Breast epithelium (tissue), 4 donors: ENCODE results near the gene RRAGB. TPM values are rescaled to one million over a fixed set of nuclear protein-coding genes. Genes with fewer than 3 reads are reported as not detected.

Source experiments
- DNase-seq, 2 donors: peaks; one replicate each; pipeline ENCODE4 v3.0.0-alpha.2; 2019; ENCODE audit warnings: low spot score in 2 of 2
- H3K27ac ChIP-seq, 2 donors: fragments of 200-600 bp; sonication (generic) in 1 of 2; one replicate each; pipeline ENCODE4 v1.5.1; 2016 to 2019; ENCODE audit warnings: mild to moderate bottlenecking in 1 of 2
- H3K27me3 ChIP-seq, 2 donors: fragments of 200-600 bp; sonication (generic) in 1 of 2; one replicate each; pipeline versions ENCODE4 v1.5.1 to v1.6.0; 2017 to 2019; ENCODE audit warnings: control low read depth in 1 of 2, mild to moderate bottlenecking in 1 of 2
- H3K36me3 ChIP-seq: fragments of 200-600 bp; one replicate; pipeline ENCODE4 v1.5.1; 2019
- H3K4me1 ChIP-seq, 2 donors: fragments of 200-600 bp; sonication (generic); one replicate each; pipeline ENCODE4 v1.5.1; 2016 to 2019; ENCODE audit warnings: control low read depth in 1 of 2
- H3K4me3 ChIP-seq, 3 donors: fragments of 200-600 bp; sonication (generic); 1 replicate in 2 of 3; 2 replicates in 1 of 3; pipeline ENCODE4 v1.5.1; 2016 to 2019; ENCODE audit warnings: mild to moderate bottlenecking in 3 of 3, moderate library complexity in 2 of 3
- H3K9me3 ChIP-seq, 2 donors: fragments of 200-600 bp; sonication (generic) in 1 of 2; one replicate each; pipeline ENCODE4 v1.5.1; 2016 to 2019; ENCODE audit warnings: control low read depth in 1 of 2
- POLR2A ChIP-seq: fragments of 450-650 bp; IDR thresholded peaks from one replicate; pipeline ENCODE4 v1.6.1; 2016; ENCODE audit warnings: antibody characterized with exemption, mild to moderate bottlenecking, moderate library complexity
- POLR2AphosphoS5 ChIP-seq, 3 donors: sonication (generic); formaldehyde crosslinking; IDR thresholded peaks; one replicate each; pipeline ENCODE4 v1.6.1; 2017; ENCODE audit warnings: antibody characterized with exemption in 3 of 3
- intact Hi-C: fragments of 100-400 bp; cut with DNase I; formaldehyde crosslinking; loops from one replicate; pipeline ENCODE4 v1.15.1; 2023; ENCODE audit warnings: low total_unique reads
- total RNA-seq, 3 donors: library from RNA; depleted of rRNA; stranded (reverse); fragments of >200 nt; gene quantifications; one replicate each; pipeline ENCODE4 v1.1.0, GENCODE V29; 2016
- TF ChIP-seq, protein P1 (sequence below), 3 donors: fragments of 450-650 bp; IDR thresholded peaks; one replicate each; pipeline ENCODE4 v1.5.1; 2016 to 2017; ENCODE audit warnings: antibody characterized with exemption in 3 of 3, mild to moderate bottlenecking in 3 of 3, moderate library complexity in 3 of 3

The RRAGB gene
- total RNA-seq, 3 donors from 2014 or later = 26.6 to 38.7 (median 28.6) TPM

DNA sequence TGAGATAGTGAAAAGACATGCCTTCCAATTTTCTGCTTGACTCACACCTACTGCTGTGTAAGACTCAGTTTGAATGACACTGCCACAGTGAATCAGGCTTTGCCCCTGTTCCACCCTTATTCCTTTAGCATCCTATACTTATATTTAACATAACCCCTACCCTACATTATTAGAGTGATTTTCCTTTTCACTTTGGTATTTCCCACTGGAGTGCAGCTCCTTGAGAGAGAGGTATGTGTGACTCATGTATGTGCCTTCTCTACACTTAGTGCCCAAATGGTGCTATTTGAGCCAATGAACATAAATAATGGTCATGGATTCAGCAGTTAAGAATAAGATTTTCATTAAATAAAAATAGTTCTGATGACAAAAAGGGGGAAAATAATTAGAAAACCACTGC lies 69.5 kb downstream of the RRAGB start:
- DNase-seq = no peak
- Histone ChIP-seq H3K4me1 (no peaks in the 10 kb centered on the region), H3K36me3 (no peaks in the 10 kb centered on the region), H3K9me3 (no peaks in the 10 kb centered on the region), H3K27ac (no peak overlapping the region), H3K4me3 (no peak overlapping the region), H3K27me3 (peaks cover 0 to 6% of the 10 kb centered on the region in 2 donors)
- TF ChIP-seq POLR2AphosphoS5 (IDR thresholded peaks at IDR 0.05) = no peak
- no peak for TF ChIP-seq POLR2A
- TF ChIP-seq, protein P1, sequence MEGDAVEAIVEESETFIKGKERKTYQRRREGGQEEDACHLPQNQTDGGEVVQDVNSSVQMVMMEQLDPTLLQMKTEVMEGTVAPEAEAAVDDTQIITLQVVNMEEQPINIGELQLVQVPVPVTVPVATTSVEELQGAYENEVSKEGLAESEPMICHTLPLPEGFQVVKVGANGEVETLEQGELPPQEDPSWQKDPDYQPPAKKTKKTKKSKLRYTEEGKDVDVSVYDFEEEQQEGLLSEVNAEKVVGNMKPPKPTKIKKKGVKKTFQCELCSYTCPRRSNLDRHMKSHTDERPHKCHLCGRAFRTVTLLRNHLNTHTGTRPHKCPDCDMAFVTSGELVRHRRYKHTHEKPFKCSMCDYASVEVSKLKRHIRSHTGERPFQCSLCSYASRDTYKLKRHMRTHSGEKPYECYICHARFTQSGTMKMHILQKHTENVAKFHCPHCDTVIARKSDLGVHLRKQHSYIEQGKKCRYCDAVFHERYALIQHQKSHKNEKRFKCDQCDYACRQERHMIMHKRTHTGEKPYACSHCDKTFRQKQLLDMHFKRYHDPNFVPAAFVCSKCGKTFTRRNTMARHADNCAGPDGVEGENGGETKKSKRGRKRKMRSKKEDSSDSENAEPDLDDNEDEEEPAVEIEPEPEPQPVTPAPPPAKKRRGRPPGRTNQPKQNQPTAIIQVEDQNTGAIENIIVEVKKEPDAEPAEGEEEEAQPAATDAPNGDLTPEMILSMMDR (IDR thresholded peaks at IDR 0.05) = no peak
- intact Hi-C loops = no loop called here

DNA sequence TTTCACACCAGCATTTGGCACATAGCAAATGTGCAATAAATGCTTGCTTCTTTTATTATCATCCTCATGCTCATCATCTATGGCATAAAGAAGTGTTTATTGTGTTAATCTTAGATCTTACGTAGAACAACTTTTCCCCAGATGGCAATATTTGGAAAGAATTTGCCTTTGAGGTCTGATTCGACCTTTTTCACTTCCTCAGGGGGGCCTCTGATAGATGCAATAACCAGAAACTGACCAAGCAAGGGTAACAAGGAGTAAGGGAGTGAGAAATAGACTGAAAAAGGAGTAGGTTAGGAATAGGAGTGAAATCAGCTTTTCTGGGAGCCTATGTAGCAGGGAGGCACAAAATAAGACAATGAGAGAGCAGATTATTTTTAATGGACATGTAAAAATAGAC lies 70.2 kb downstream of the RRAGB start:
- TF ChIP-seq, protein P1 (IDR thresholded peaks at IDR 0.05) = no peak
- TF ChIP-seq POLR2AphosphoS5 (IDR thresholded peaks at IDR 0.05) = no peak
- TF ChIP-seq POLR2A = no peak
- intact Hi-C loops = no loop called here
- Histone ChIP-seq H3K4me3 (no peak overlapping the region), H3K27me3 (peaks cover 0 to 6% of the 10 kb centered on the region in 2 donors), H3K4me1 (no peaks in the 10 kb centered on the region), H3K36me3 (no peaks in the 10 kb centered on the region), H3K27ac (no peak overlapping the region), H3K9me3 (no peaks in the 10 kb centered on the region)
- no peak for DNase-seq

DNA sequence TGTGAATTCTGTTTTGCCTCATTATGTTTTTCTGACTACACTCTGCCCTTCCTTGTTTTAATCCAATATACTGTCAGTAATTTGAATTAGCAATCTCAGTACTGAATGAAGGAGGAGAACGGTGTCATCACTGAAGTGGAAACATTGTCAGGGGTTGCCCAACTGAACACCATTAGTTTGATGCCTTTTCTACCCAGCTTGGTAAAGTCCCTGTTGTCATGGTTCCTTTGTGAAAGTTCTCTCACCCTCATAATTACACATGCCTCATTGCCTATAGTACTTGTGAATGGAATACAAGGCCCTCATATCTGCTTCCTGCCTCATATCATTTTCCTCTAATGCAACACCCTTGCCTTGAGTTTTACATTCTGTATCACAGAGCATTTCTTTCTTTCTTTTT lies 76.9 kb downstream of the RRAGB start:
- Histone ChIP-seq H3K27me3 (peaks cover 0 to 8% of the 10 kb centered on the region in 2 donors), H3K27ac (no peak overlapping the region), H3K9me3 (no peaks in the 10 kb centered on the region), H3K4me1 (no peaks in the 10 kb centered on the region), H3K36me3 (no peaks in the 10 kb centered on the region), H3K4me3 (no peak overlapping the region)
- TF ChIP-seq, protein P1 (IDR thresholded peaks at IDR 0.05) = no peak
- TF ChIP-seq POLR2A (no peak), POLR2AphosphoS5 (IDR thresholded peaks at IDR 0.05) (no peak)
- no peak for DNase-seq
- intact Hi-C loops = no loop called here

DNA sequence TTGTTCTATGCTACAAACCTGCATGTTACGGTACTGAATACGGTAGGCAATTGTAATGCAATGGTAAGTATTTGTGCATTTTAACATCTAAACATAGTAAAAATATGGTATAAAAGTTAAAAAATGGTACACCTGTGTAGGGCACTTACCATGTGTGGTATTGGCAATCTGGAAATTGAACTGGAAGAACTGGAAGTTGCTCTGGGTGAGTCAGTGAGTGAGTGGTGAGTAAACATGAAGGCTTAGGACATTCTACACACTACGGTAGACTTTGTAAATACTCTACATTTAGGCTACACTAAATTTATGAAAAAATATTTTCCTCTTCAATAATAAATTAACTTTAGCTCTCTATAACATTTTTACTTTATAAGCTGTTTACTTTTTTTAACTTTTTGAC lies 78.9 kb downstream of the RRAGB start:
- Histone ChIP-seq H3K4me3 (no peak overlapping the region), H3K9me3 (no peaks in the 10 kb centered on the region), H3K27me3 (peaks cover 0 to 8% of the 10 kb centered on the region in 2 donors), H3K4me1 (no peaks in the 10 kb centered on the region), H3K36me3 (no peaks in the 10 kb centered on the region), H3K27ac (no peak overlapping the region)
- no peak for TF ChIP-seq POLR2AphosphoS5 (IDR thresholded peaks at IDR 0.05)
- TF ChIP-seq, protein P1 (IDR thresholded peaks at IDR 0.05) = no peak
- TF ChIP-seq POLR2A = no peak
- intact Hi-C loops = no loop called here
- DNase-seq = no peak

DNA sequence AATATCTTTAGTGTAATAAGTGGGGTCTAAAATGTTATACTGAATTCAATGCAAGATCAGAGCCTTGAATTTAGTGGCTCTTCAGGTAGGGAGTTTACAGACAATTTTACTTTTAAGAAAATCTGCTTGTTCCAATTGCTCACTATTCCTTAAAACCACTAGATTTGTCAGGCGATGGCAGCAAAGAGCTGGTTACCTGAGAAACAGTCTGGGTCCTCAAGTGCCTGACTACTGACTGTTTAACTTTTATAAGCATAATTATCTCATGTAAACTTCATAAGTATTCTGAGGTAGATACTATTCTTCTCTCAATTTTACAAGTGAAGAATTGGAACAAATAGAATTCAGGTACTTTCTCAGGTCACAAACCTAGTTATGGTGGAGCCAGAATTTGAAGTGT lies 84.3 kb downstream of the RRAGB start:
- intact Hi-C loops = no loop called here
- no peak for DNase-seq
- Histone ChIP-seq H3K27ac (no peak overlapping the region), H3K36me3 (no peaks in the 10 kb centered on the region), H3K4me3 (no peak overlapping the region), H3K9me3 (no peaks in the 10 kb centered on the region), H3K27me3 (peaks cover 0 to 3% of the 10 kb centered on the region in 2 donors), H3K4me1 (no peaks in the 10 kb centered on the region)
- TF ChIP-seq POLR2AphosphoS5 (IDR thresholded peaks at IDR 0.05) (no peak), POLR2A (no peak)
- TF ChIP-seq, protein P1 (IDR thresholded peaks at IDR 0.05) = no peak

Other genes starting within 250 kb of the RRAGB start
- 1 to 10 TPM in 2 of 3 donors, under 1 TPM in 1; 0.66 to 4.0 (median 1.9) TPM for gene USP51, start 227.9 kb upstream of the RRAGB start, total RNA-seq
- not detected for gene FOXR2, start 94.3 kb upstream of the RRAGB start, total RNA-seq